HG03066 (cell line): ENCODE results near the gene NFYA.

Source experiments
- ATAC-seq: cut with Tn5 transposase; IDR thresholded peaks from one replicate; pipeline ENCODE4 v1.9.1; 2021; ENCODE audit warnings: low read depth; ENCODE audit not compliant: unreplicated experiment

Gene NFYA

DNA sequence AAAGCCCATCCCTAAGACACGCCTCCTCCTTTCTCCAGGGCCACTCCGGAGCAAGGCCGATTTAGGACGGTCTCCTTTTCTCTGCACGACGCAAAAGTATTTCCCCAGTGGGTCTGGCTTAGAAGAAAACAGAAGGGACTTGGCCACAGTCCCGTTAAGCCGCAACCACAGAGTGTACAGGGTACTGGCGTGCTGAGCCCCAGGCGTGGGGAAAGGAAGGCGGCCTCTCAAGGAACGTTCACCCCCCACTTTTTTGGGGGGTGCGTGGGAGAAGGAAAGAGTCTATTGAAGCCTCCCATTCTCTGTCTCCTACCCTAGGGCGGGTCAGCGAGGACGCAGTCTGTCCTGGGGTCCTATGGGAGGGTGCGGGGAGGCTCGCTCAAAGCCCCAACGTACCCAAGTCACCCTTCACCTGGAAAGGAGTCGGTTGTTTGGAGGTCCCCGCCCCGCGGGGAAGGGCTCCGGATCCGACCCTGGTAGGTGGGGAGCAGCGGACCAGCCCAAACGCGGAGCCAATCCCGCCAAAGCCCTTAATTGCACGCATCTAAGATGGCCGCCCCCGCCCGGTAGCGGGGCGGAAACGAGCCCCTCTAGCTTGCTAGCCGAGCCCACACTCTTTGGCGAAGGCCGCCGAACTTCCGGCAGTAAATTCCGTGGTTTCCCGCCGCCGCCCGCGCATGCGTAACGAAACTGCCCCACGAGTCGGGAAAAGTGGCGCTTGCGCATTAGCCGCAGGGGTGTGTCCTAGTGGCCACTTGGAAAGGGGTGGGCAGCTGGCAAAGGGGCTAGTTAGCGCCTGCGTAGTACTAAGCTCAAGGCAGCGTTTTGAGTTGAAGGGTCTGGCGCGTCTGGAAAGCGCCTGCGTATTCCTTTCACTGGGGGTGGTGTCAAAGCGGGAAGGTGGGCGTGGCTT, 595 bp upstream of the NFYA start, which contains the start of gene OARD1:
Gene OARD1 (minus strand): TSS at position 434 of the 913 bp plus-strand sequence. CDS start 722 bp downstream, outside the sequence.
- ATAC-seq: peak; percentile 60

DNA sequence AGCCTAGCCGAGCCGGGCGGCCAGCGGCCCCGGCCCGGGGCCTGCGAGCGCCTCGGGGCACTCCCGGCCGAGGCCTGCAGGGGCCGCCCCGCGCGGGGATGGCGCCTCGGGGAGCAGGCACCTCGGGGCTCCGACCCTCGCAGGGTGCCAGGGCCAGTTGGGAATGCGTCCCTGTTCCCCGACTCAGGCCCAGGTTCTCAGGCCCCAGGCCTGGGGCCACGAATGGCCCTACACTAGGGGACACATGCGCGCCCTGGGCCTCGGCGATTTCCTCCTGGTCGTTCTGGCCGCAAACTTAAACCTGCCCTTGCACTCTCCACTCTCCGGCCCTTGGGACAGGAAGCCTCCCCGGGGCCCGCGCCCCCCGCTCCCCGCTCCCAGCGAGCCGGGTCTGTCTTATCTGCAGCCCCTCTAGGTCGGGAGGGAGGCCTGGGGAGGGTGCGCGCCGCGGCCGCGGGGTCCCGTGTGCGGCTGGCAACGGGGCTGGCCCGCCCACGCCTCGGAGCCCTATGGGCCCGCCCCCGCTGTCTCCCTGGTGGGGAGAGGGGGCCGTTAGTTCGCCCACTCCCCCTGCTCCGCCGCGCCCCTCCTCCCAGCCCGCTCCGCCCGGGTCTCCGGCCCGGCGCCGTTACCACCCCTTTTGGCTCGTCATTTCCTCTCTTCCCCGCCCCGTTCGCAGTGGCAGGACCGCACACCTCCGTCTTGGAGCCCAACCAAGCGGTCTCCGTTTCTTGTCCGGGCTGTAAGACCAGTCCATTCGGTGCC, 611 bp downstream of the NFYA start:
- ATAC-seq: peak; percentile 31

DNA sequence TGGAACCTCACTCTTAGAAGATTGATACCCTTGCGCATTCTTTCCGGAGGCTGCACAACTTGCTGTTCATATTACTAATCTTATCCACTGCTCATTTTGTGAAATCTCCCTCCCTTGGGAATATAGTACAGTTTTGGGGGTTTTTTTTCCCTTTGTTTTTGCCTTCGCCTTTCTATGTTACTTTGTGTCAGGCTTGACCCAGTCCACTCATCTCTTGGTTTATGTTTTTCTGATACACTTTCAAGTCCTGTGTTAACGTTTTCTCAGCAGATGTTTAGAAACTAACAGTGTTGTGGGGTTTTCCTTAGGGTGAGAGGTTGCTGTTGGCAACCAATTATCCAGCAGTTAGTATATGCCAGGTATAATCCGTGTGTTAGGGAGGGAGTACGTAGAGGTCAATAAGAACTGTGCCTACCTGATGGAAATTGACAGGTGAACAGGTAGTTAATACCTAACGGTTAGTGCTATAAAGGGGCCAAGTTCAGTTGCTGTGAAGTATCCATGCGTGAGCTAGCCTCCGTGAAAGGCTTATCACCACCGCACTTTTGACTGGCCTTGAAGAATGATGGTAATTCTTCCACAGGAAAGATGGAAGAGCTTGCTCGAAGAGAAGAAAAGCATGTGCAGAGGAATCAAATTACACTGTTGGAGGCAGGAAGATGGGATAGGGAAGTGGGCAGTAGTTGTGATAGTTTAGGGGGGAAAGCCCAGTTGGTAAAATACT, 1.4 kb downstream of the NFYA start:
- ATAC-seq: no peak

- ATAC-seq: no peak
These were observed 2.1 kb downstream of the NFYA start for GRCh38 chr6:41074692-41075436.

GRCh38 chr6:41075651-41076626, 3.2 kb downstream of the NFYA start:
- ATAC-seq: no peak

DNA sequence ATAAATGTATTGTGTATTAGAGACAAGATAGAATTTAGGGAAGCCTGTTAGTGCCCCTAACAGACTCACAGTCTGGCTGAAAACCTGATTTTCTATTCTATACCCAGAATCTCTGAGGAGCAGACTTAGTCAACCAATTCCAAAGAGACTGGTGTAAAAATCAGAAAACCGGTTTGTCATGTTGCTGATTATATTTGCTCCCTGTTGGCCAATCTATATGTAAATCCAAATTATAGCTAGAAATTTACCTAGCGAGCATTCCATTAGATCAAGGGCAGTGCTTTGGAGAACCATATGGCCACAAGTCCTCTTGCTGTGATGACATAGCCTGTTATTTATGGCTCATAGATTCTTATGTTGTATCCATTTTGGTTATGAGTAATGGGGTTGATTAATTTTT, 4.8 kb downstream of the NFYA start:
- ATAC-seq: no peak

DNA sequence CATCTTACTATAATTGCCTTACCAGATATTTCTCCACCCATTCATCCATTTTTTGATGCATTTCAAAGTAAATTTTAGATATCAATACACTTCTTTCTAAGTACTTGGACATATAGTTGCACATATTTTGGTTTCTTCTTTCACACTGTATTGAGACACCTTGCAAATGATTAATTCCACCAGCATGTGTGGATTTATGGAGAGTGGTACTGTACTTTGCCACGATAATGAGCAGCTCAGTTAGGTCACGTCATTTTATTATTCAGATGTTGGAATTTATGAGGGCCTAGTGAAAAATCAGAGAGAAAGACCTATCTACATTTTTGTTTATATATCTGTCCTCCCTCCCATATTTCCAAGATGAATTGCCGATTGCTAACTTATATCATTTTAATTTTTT, 5.3 kb downstream of the NFYA start:
- ATAC-seq: no peak

DNA sequence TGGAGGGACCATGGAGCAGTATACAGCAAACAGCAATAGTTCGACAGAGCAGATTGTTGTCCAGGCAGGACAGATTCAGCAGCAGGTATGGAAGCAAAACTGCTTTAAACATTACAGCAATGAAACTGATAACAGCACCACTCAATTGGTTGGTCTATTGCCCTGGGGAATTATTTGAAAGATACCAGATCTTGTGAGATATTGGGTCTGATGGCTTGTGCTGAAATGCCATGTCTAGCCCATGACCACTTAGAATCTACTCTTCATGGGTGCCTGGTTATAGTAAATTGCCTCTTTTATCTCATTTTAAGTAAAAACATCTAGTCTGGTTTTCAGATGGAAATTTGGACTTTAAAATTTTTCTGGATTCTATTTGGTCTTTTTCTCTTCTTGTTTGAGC, 6.3 kb downstream of the NFYA start:
- ATAC-seq: no peak

DNA sequence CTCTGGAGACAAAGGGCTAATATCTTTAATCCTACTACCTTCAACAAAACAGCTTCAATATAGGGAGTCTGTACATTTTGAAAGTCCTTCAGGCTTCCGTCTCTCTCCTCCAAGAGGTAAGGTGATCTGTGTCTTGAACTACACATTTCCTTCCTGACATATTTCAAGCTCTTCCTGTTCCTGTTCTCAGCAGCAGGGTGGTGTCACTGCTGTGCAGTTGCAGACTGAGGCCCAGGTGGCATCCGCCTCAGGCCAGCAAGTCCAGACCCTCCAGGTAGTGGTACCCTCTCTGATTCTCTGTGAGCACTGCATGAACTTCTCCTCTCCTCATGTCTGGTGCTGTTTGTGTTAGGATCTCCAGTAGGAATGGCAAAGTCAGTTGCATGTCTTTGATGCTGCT, 7.8 kb downstream of the NFYA start:
- no peak for ATAC-seq

DNA sequence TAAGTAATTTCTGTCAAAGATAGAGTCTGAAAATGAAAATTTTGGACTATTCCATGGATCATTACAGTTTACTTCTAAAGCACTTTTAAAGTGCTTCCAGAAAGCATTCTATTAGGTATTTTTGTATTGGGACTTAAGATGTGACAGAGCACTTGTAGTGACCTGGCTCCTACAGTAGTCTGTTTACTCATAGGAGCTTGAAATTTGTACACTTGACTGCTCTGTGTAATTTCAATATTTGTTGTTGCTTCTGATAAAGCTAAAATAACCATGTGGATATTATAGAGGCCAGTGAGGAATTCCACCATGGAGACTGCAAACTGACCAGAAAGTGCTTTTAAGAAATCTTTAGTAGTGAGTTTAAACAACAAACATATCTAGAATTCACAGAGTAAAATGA, 10.3 kb downstream of the NFYA start:
- ATAC-seq: no peak

GRCh38 chr6:41085182-41085581, 12.4 kb downstream of the NFYA start:
- no peak for ATAC-seq

- no peak for ATAC-seq
These were observed 15.7 kb downstream of the NFYA start for GRCh38 chr6:41088451-41088850.

DNA sequence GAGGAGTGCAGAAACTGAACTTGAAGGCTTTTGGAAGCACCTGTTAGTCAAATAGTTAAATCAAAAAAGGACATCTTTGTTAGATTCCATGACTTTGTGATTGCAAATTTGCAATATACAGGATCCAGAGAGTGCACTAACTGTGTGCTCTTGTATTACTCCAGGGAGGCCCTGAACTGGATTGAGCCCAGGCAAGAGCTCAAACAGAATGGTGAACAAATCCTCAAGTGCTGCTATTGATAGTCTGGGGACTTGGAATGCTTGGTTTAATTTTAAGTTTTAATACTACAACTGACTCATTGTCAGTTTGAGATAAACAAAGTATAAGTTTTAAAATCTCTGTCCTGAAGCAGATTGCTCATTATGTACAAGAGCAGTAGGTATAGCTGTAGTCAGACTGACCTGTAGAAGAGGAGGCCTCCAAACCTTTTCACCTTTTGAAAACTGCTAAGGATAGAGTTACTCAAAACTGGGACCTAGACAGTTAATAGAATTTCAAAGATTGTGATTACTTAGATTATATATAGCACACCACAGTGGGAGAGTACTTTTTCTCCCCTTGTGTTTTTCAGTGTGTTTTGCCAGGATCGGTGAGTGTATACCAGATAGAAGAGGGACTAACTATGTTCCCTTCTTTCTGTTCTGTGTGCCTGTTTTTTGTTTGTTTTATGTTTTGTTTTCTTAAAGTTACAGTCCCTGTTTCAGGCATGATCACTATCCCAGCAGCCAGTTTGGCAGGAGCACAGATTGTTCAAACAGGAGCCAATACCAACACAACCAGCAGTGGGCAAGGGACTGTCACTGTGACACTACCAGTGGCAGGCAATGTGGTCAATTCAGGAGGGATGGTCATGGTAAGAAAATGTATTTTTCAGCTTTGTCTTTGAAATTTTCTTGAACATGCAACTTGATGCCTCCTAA, 18.3 kb downstream of the NFYA start:
- no peak for ATAC-seq

DNA sequence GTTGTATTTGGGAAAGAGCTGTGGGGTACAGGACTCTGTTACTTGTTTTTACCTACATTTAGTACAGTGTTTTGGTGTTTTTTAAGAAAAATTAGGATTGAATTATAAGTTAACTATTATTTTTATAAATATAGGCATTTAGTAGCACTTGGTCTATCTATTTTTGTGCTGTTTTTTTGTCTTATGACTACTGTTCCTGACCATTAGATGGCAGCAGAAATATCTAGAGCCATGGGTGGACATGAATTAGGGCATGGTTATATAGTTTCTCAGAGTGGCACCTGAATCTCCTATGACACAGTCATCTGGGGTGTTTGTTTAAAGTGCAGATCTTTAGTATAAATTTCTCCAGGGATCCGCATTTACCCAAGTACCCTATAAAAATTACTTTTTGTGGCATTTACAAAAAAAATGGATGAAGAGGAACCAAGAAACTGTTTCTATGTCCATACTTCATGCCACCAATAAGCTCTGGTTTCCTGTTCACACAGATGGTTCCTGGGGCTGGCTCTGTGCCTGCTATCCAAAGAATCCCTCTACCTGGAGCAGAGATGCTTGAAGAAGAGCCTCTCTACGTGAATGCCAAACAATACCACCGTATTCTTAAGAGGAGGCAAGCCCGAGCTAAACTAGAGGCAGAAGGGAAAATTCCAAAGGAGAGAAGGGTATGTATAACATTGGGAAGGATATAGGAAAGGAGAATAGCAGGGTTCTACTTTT, 19.8 kb downstream of the NFYA start:
- no peak for ATAC-seq

DNA sequence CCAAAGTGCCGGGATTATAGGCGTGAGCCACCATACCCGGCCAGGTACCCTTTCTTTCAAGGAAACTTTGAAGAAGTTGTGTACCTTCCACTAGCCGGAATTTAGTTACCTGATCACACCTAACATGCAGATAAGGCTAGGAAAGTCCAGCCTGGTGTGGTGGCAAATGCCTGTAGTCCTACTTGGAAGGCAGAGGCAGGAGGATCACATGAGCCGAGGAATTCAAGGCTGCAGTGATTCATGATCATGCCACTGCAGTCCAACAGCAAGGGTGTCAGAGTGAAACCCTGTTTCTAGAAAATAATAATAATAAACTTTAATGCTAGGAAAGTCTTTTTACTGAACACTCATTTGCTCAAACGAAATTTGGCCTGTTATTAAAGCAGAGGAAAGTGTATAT, 21.0 kb downstream of the NFYA start:
- no peak for ATAC-seq

DNA sequence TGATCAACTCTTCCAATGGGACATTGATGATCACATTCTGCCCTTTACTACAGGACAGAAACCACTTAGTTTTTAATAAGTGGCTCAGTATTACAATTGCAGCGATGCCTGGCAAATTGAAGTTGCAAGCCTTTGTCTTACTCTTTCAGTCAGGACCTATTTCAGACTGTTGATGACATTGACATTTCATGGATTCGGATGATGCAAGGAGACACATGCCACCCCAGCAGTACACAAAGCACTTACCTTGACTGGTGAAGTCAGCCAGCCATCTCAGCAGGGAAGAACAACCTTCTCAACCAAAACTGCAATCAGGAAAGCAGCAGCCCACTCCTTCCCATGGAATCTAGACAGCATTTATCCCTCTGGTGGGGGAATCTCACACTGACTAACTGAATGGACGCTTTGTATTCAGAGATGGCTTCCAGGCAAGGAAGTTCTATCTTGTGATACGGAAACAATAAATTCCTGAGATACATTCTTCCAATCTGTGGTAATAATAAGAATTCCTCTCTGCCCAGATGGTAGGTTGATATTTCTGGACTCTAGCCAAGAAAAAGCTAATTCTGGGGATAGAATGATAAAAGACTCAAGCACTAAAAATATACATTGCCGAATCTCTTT, 24.8 kb downstream of the NFYA start:
- ATAC-seq: no peak

- no peak for ATAC-seq
These were observed 25.6 kb downstream of the NFYA start for GRCh38 chr6:41098366-41098765.
